Omental fat pad (tissue), 4 donors: ENCODE measurements around the gene ANKFY1. TPM values are rescaled to one million over a fixed set of nuclear protein-coding genes. Genes with fewer than 3 reads are reported as not detected.

ENCODE experiments used
- ATAC-seq: fragments of 150-250 bp; one replicate; pipeline ENCODE4 v1.9.1; 2016; ENCODE audit warnings: mild to moderate bottlenecking, moderate library complexity; ENCODE audit not compliant: low FRiP score
- DNase-seq: peaks from one replicate; pipeline ENCODE4 v3.0.0-alpha.2; 2019; ENCODE audit warnings: low spot score
- total RNA-seq, 4 donors: library from RNA; depleted of rRNA; stranded (reverse); fragments of >200 nt; gene quantifications; one replicate each; pipeline ENCODE4 v1.1.0, GENCODE V29; 2016
- TF ChIP-seq, protein P1 (sequence below), 3 donors: fragments of 450-650 bp; IDR thresholded peaks; one replicate each; pipeline ENCODE4 v1.5.1; 2016 to 2017; ENCODE audit warnings: antibody characterized with exemption in 3 of 3, mild to moderate bottlenecking in 3 of 3, moderate library complexity in 2 of 3

ANKFY1 gene
- total RNA-seq, 4 donors from 2014 or later, result 34.2 to 59.0 (median 40.6) TPM

DNA sequence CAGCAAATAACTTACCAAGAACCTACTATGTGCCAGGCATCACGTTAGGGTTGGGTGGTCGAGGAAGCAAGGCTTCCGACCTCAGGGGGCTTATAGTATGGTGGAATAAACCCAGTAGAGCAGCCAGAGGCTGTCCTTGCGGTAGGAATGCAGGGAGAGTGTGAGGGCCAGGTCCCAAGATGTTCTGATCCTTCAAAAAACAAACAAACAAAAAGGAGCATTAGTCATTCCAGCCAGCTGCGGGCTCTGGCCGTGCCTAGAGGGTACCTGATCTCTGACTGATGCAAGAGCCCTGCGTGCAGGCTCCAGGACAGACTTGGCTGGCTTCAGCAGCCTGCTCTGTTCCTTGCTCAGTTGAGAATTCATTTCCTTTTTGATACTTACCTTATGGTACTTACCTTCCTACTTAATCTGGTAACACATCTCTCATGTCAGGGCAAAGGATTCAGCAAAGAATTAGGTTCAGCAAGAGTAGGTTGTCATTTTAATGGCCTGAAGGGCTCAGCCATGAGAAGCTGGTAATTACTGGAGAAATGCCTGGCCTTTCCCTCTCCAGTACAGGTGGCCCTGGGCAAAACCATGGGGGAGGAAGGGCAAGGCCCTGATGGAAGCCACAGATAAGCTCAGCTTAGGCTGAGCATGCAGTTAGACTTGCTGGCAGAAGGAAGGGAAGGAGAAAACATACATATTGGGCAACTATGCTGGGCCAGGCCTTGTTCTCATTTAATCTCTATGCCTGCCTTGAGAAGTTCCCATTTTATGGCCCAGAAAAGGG is 102.4 kb downstream of the ANKFY1 start:
- TF ChIP-seq, protein P1, sequence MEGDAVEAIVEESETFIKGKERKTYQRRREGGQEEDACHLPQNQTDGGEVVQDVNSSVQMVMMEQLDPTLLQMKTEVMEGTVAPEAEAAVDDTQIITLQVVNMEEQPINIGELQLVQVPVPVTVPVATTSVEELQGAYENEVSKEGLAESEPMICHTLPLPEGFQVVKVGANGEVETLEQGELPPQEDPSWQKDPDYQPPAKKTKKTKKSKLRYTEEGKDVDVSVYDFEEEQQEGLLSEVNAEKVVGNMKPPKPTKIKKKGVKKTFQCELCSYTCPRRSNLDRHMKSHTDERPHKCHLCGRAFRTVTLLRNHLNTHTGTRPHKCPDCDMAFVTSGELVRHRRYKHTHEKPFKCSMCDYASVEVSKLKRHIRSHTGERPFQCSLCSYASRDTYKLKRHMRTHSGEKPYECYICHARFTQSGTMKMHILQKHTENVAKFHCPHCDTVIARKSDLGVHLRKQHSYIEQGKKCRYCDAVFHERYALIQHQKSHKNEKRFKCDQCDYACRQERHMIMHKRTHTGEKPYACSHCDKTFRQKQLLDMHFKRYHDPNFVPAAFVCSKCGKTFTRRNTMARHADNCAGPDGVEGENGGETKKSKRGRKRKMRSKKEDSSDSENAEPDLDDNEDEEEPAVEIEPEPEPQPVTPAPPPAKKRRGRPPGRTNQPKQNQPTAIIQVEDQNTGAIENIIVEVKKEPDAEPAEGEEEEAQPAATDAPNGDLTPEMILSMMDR (IDR thresholded peaks at IDR 0.05), result no peak
- ATAC-seq (no peak), DNase-seq (no peak)

DNA sequence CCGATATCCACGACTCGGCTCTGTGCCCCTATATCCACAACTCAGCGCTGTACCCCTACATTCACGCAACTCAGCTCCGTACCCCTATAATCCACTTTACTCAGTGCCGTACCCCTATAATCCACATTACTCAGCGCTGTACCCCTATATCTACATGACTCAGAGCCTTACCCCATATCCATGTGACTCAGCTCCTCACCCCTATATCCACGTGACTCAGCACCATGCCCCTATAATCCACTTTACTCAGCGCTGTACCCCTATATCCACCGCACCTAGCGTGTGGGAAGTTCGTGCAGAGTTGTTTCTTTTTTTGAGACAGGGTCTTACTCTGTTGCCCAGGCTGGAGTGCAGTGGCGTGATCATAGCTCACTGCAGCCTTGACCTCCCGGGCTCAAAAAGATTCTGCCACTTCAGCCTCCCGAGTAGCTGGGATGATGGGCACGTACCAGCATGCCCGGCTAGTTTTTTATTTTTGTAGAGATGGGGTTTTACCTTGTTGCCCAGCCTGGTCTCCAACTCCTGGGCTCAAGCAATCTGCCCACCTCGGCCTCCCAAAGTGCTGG is 103.4 kb downstream of the ANKFY1 start:
- ATAC-seq (no peak), DNase-seq (no peak)
- TF ChIP-seq, protein P1 (IDR thresholded peaks at IDR 0.05), result no peak

DNA sequence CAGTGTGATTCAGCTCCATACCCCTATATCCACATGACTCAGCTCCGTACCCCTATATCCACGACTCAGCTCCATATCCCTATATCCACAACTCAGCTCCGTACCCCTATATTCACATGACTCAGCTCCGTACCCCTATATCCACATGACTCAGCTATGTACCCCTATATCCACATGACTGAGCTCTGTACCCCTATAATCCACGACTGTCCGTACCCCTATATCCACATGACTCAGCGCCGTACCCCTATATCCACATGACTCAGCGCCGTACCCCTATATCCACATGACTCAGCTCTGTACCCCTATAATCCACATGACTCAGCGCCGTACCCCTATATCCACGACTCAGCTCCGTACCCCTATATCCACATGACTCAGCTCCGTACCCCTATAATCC is 104.0 kb downstream of the ANKFY1 start:
- TF ChIP-seq, protein P1 (IDR thresholded peaks at IDR 0.05), result no peak
- DNase-seq (no peak), ATAC-seq (no peak)

DNA sequence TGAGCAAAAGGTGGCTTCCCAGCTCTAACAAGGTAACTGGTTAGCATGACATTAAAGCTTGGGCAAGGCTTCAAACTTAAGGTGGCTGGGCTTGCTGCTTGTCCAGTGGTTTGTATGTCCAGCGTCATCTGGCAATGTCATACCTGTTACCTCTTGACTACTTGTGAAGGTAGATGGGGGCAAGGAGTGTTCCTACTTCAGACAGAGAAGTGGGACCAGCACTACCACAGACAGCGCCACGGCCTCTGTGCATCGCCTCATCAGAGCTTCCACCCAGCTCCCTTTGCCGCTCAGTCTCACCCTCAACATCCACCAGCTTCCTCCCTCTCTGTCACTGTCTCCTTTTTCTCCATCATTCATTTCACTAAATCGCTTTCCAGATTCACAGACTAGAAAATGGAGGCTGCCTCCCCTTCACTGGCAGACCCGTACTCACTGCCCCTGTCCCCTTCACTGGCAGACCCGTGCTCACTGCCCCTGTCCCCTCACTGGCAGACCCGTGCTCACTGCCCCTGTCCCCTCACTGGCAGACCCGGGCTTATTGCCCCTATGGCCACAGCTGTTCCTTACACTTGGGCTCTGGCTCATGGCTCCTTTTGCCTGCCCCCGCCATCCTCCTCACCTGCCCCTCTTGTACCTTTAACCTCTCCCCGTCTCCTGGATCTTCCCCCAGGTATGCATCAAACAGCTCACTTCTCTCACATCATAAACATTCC is 106.0 kb downstream of the ANKFY1 start:
- ATAC-seq (peak; percentile 8), DNase-seq (no peak)
- TF ChIP-seq, protein P1 (IDR thresholded peaks at IDR 0.05), result no peak

DNA sequence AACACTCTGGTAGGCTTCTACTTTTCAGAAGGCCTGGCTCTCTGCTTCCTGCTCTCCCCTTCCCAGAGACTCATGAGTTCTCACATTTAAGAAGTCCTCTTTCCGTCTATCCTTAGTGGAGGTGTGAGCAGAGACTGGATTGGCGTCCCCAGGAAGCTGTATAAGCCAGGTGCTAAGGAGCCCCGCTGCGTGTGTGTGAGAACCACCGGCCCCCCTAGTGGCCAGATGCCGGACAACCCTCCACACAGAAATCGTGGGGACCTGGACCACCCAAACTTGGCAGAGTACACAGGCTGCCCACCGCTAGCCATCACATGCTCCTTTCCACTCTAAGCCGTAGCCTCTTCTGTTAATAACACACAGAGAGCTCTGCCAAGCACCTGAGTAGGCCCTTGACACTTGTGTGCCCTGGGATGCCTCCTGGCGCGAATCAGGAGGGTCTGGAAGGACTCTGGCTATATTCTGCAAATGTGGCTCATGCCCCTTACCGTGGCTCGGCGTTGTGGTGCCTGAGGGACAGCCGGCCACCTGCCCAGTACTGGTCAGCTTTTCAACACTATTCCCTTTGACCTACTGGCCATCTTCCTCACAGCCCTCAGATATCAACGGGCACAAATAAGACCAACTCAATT is 106.9 kb downstream of the ANKFY1 start:
- TF ChIP-seq, protein P1 (IDR thresholded peaks at IDR 0.05), result no peak
- no peak for DNase-seq
- ATAC-seq, result no peak

DNA sequence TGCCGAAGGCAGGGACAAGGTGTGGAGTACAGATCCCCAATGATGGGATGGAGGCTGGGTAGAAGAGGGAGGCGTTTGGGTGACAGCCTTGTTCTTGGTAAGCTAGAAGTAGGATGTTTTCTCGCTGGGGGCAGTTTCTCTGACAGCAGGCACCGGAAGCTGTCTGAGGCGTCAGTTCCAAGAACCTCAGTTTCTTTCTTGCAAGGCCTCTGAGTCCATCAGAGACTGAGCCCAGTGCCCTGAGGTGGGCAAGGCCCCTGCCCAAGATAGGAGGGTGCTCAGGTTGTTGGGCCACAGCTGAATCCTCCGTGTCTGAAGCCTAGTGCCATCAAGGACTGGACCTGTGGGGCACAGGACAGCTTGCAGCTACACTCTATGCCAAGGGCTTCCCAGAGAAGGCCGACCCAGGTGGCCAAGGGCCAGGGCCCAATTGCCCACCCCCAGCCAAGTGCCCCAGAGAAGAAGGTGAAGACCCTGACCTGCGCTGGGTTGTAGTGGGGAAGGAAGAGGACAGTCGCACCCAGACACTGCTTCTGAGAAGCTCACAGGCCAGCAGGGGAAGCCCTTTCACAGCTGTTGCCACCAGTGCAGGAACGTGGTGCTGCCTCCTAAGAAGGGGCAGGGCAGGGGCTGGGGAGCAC is 107.7 kb downstream of the ANKFY1 start:
- DNase-seq (no peak), ATAC-seq (no peak)
- TF ChIP-seq, protein P1 (IDR thresholded peaks at IDR 0.05), result no peak
